Pancreas (tissue), 10 donors: ENCODE data around the gene ERMP1. TPM values are rescaled to one million over a fixed set of nuclear protein-coding genes. Genes with fewer than 3 reads are reported as not detected.

Experiments
- ATAC-seq, 4 donors: fragments of 200-7000 bp; cut with Tn5 transposase; one replicate each; pipeline versions ENCODE4 v1.8.0 to v1.9.1; 2020; ENCODE audit warnings: mild to moderate bottlenecking in 4 of 4, moderate library complexity in 4 of 4
- DNase-seq, 6 donors: peaks; one replicate each; pipeline ENCODE4 v3.0.0-alpha.2; 2020
- FAIRE-seq: peaks from 2 replicates; lab custom pipeline; 2012; peaks lifted over from hg19 to GRCh38; lab: Jason Lieb, UNC
- H3K27ac ChIP-seq, 4 donors: fragments of 200-600 bp; sonication (generic); 1 replicate in 3 of 4; 2 replicates in 1 of 4; pipeline versions ENCODE4 v1.5.0 to v1.8.0; 2020
- H3K27me3 ChIP-seq, 4 donors: fragments of 200-600 bp; one replicate each; pipeline ENCODE4 v1.8.0; 2021
- H3K36me3 ChIP-seq, 3 donors: fragments of 200-600 bp; sonication (generic) in 1 of 3; one replicate each; pipeline versions ENCODE4 v1.5.0 to v1.8.0; 2020 to 2021
- H3K4me1 ChIP-seq, 3 donors: fragments of 200-600 bp; one replicate each; pipeline ENCODE4 v1.8.0; 2021
- H3K4me3 ChIP-seq, 4 donors: fragments of 200-600 bp; sonication (generic) in 2 of 4; one replicate each; pipeline versions ENCODE4 v1.5.0 to v1.8.0; 2020 to 2021
- H3K9me3 ChIP-seq, 4 donors: fragments of 200-600 bp; one replicate each; pipeline ENCODE4 v1.8.0; 2021
- CTCF ChIP-seq, 4 donors: fragments of 200-600 bp; sonication (generic) in 3 of 4; IDR thresholded peaks; one replicate each; pipeline versions ENCODE4 v1.5.0 to v1.8.0; 2021; ENCODE audit warnings: antibody characterized with exemption in 4 of 4
- WGBS, 2 donors: extraction: QIAGEN DNeasy Blood & Tissue Kit; methylation state at CpG; one replicate each; pipeline ENCODE4 v1.1.7; 2013; 5-methylcytosine and 5-hydroxymethylcytosine counted together
- intact Hi-C, 3 donors: fragments of 100-400 bp; cut with DNase I; formaldehyde crosslinking; loops; one replicate each; pipeline versions ENCODE4 v1.11.1 to v1.14.2; 2022
- polyA plus RNA-seq, 2 donors: library from polyadenylated mRNA; stranded (reverse); fragments of 200-250 nt; gene quantifications; one replicate each; pipeline ENCODE4 v1.2.3, GENCODE V29; 2013
- total RNA-seq, 6 donors: library from RNA; stranded (reverse); fragmentation: NEBNext Ultra II Directional in 4 of 6; extraction: Animal tissue kit (Norgen Biotek cat#: 25700) in 4 of 6; gene quantifications; one replicate each; pipeline versions ENCODE4 v1.2.1 to v1.2.4, GENCODE V29; 2021 to 2023
- donor health status: healthy with polysubstance abuse.
- donor health status: DM: no; HTN: no; CAD: no; lungs with moderate emphysema.
- donor health status: DM: no; HTN: no; CAD: no.
- donor health status: control.
- donor health status: control.
- donor health status: Bipolar disorder and iron deficiency.
- donor health status: DM: yes; HTN: yes; CAD: no.
- donor health status: DM: no; HTN: no; CAD: no.
- donor health status: DM: no; HTN: no; CAD: no.
- donor health status: DM: yes; HTN: yes; CAD: no.

The ERMP1 gene
- total and polyA plus RNA-seq, 8 donors: 2.1 to 15.5 (median 7.7) TPM

- intact Hi-C loops: no loop called here
- Histone ChIP-seq H3K27me3 (no peaks in the 10 kb centered on the region), H3K9me3 (no peaks in the 10 kb centered on the region), H3K4me3 (no peak overlapping the region), H3K36me3 (no peaks in the 10 kb centered on the region), H3K4me1 (no peaks in the 10 kb centered on the region), H3K27ac (no peak overlapping the region)
- DNase-seq (no peak), FAIRE-seq (no peak), ATAC-seq (no peak)
- 65 to 81% methylated on average over 1 of the region's 1 CpG for WGBS, 2 donors
- TF ChIP-seq CTCF (IDR thresholded peaks at IDR 0.05): no peak
These were observed 43.1 kb upstream of the ERMP1 start for GRCh38 chr9:5876026-5876425.

- H3K9me3 ChIP-seq: no peaks in the 10 kb centered on the region
- FAIRE-seq (no peak), DNase-seq (no peak), ATAC-seq (no peak)
- intact Hi-C loops: no loop called here
- no peaks in the 10 kb centered on the region for H3K36me3 ChIP-seq
- no peak for TF ChIP-seq CTCF (IDR thresholded peaks at IDR 0.05)
- no peaks in the 10 kb centered on the region for H3K27me3 ChIP-seq
- H3K27ac ChIP-seq: no peak overlapping the region
- no peaks in the 10 kb centered on the region for H3K4me1 ChIP-seq
- 83 to 92% methylated on average over 2 of the region's 2 CpGs for WGBS, 2 donors
- no peak overlapping the region for H3K4me3 ChIP-seq
These were observed 41.1 kb upstream of the ERMP1 start for GRCh38 chr9:5874048-5874447.

GRCh38 chr9:5873439-5873838, 40.5 kb upstream of the ERMP1 start:
- 91 to 96% methylated on average over 5 of the region's 5 CpGs for WGBS, 2 donors
- no peaks in the 10 kb centered on the region for H3K4me1 ChIP-seq
- H3K36me3 ChIP-seq: no peaks in the 10 kb centered on the region
- no peak for TF ChIP-seq CTCF (IDR thresholded peaks at IDR 0.05)
- H3K27ac ChIP-seq: no peak overlapping the region
- no peak for ATAC-seq
- H3K9me3 ChIP-seq: no peaks in the 10 kb centered on the region
- H3K27me3 ChIP-seq: no peaks in the 10 kb centered on the region
- FAIRE-seq: no peak
- DNase-seq: no peak
- intact Hi-C loops: no loop called here
- H3K4me3 ChIP-seq: no peak overlapping the region

- ATAC-seq: no peak
- H3K36me3 ChIP-seq: no peaks in the 10 kb centered on the region
These were observed 39.6 kb upstream of the ERMP1 start for GRCh38 chr9:5872511-5872910.

GRCh38 chr9:5871785-5872184, 38.9 kb upstream of the ERMP1 start:
- FAIRE-seq (no peak), ATAC-seq (no peak), DNase-seq (no peak)
- Histone ChIP-seq H3K4me3 (no peak overlapping the region), H3K36me3 (no peaks in the 10 kb centered on the region), H3K4me1 (no peaks in the 10 kb centered on the region), H3K27me3 (no peaks in the 10 kb centered on the region), H3K27ac (no peak overlapping the region), H3K9me3 (no peaks in the 10 kb centered on the region)
- WGBS, 2 donors: 55 to 58% methylated on average over 2 of the region's 2 CpGs
- TF ChIP-seq CTCF (IDR thresholded peaks at IDR 0.05): no peak
- intact Hi-C loops: no loop called here

More at GRCh38 chr9:5872511-5872910, 39.6 kb upstream of the ERMP1 start:
- no peak overlapping the region for H3K4me3 ChIP-seq
- no peaks in the 10 kb centered on the region for H3K27me3 ChIP-seq
- DNase-seq: no peak
- no peak for FAIRE-seq
- WGBS, 2 donors: 70 to 80% methylated on average over 4 of the region's 4 CpGs
- TF ChIP-seq CTCF (IDR thresholded peaks at IDR 0.05): no peak
- intact Hi-C loops: no loop called here
- no peak overlapping the region for H3K27ac ChIP-seq
- H3K9me3 ChIP-seq: no peaks in the 10 kb centered on the region
- H3K4me1 ChIP-seq: no peaks in the 10 kb centered on the region
